OCI-LY1 (cell line): ENCODE results near the gene CPSF4.

Experiments used
- H2AFZ ChIP-seq: fragments of 200-600 bp; sonication (generic), shearing (Covaris generic); 2 replicates; pipeline ENCODE4 v1.6.0; 2014; ENCODE audit warnings: antibody characterized with exemption, mild to moderate bottlenecking, low read length
- H3F3A ChIP-seq: fragments of 200-600 bp; sonication (generic), shearing (Covaris generic); 2 replicates; pipeline ENCODE4 v1.6.0; 2014; ENCODE audit warnings: mild to moderate bottlenecking, antibody characterized with exemption, low read length, moderate library complexity; ENCODE audit not compliant: insufficient read depth
- H3K27ac ChIP-seq: fragments of 200-600 bp; sonication (generic); 2 replicates; pipeline ENCODE4 v1.5.1; 2014; ENCODE audit warnings: low read length, mixed run types, mild to moderate bottlenecking, low read depth; ENCODE audit not compliant: poor library complexity, severe bottlenecking
- H3K27me3 ChIP-seq: fragments of 200-600 bp; sonication (generic); 2 replicates; pipeline ENCODE4 v1.6.0; 2014; ENCODE audit warnings: antibody characterized with exemption, mild to moderate bottlenecking, low read length, moderate library complexity; ENCODE audit not compliant: insufficient read depth
- H3K36me3 ChIP-seq: fragments of 200-600 bp; sonication (generic); 2 replicates; pipeline ENCODE4 v1.6.1; 2014; ENCODE audit warnings: mild to moderate bottlenecking, antibody characterized with exemption, low read length, moderate library complexity, mixed read lengths; ENCODE audit not compliant: insufficient read depth
- H3K4me1 ChIP-seq: fragments of 200-600 bp; sonication (generic); 2 replicates; pipeline ENCODE4 v1.5.1; 2014; ENCODE audit warnings: mild to moderate bottlenecking, low read length, moderate library complexity; ENCODE audit not compliant: insufficient read depth, severe bottlenecking
- H3K4me2 ChIP-seq: fragments of 200-600 bp; sonication (generic), shearing (Covaris generic); 2 replicates; pipeline ENCODE4 v1.6.1; 2014; ENCODE audit warnings: low read length
- H3K4me3 ChIP-seq: fragments of 200-600 bp; sonication (generic); 2 replicates; pipeline ENCODE4 v1.5.1; 2014; ENCODE audit warnings: low read length, low read depth, mild to moderate bottlenecking, mixed read lengths; ENCODE audit not compliant: poor library complexity, severe bottlenecking
- H3K79me2 ChIP-seq: fragments of 200-600 bp; shearing (Covaris generic); 2 replicates; pipeline ENCODE4 v1.6.1; 2016; ENCODE audit warnings: mixed run types, low read length, mixed read lengths; ENCODE audit not compliant: insufficient read depth
- H3K9ac ChIP-seq: fragments of 200-600 bp; sonication (generic), shearing (Covaris generic); 2 replicates; pipeline ENCODE4 v1.6.1; 2014; ENCODE audit warnings: mild to moderate bottlenecking, low read length, mixed read lengths
- H3K9me2 ChIP-seq: fragments of 200-600 bp; sonication (generic), shearing (Covaris generic); 2 replicates; pipeline ENCODE4 v1.6.1; 2014; ENCODE audit warnings: low read depth, mild to moderate bottlenecking, low read length, mixed read lengths
- H3K9me3 ChIP-seq: fragments of 200-600 bp; shearing (Covaris generic); 2 replicates; pipeline ENCODE4 v1.6.1; 2014; ENCODE audit warnings: low read length, mixed read lengths
- H4K20me1 ChIP-seq: fragments of 200-600 bp; sonication (generic), shearing (Covaris generic); 2 replicates; pipeline ENCODE4 v1.6.0; 2016; ENCODE audit warnings: mild to moderate bottlenecking, low read length; ENCODE audit not compliant: insufficient read depth
- EZH2 ChIP-seq: fragments of 200-600 bp; sonication (generic), shearing (Covaris generic); IDR thresholded peaks from 2 replicates; pipeline ENCODE4 v1.8.0; 2017; ENCODE audit warnings: borderline replicate concordance, mixed run types, mild to moderate bottlenecking, antibody characterized with exemption, low read length, moderate library complexity, mixed read lengths
- TF ChIP-seq, protein P1 (sequence below): fragments of 200-600 bp; sonication (generic), shearing (Covaris generic); IDR thresholded peaks from 2 replicates; pipeline ENCODE4 v1.5.1; 2017; ENCODE audit warnings: mild to moderate bottlenecking, antibody characterized with exemption, low read length, moderate library complexity, mixed read lengths

The CPSF4 gene

GRCh38 chr7:99422186-99422585 is 16.6 kb upstream of the CPSF4 start:
- Histone ChIP-seq H2AFZ (no peak overlapping the region), H3K9me3 (no peaks in the 10 kb centered on the region), H3K4me3 (no peak overlapping the region), H3K36me3 (peaks cover 86% of the 10 kb centered on the region), H3K27ac (no peak overlapping the region), H3K79me2 (no peaks in the 10 kb centered on the region), H3K27me3 (no peaks in the 10 kb centered on the region), H3K4me1 (no peaks in the 10 kb centered on the region), H4K20me1 (no peaks in the 10 kb centered on the region), H3F3A (no peaks in the 10 kb centered on the region), H3K9ac (no peak overlapping the region), H3K9me2 (no peaks in the 10 kb centered on the region), H3K4me2 (no peak overlapping the region)
- no peak for TF ChIP-seq EZH2
- TF ChIP-seq, protein P1, sequence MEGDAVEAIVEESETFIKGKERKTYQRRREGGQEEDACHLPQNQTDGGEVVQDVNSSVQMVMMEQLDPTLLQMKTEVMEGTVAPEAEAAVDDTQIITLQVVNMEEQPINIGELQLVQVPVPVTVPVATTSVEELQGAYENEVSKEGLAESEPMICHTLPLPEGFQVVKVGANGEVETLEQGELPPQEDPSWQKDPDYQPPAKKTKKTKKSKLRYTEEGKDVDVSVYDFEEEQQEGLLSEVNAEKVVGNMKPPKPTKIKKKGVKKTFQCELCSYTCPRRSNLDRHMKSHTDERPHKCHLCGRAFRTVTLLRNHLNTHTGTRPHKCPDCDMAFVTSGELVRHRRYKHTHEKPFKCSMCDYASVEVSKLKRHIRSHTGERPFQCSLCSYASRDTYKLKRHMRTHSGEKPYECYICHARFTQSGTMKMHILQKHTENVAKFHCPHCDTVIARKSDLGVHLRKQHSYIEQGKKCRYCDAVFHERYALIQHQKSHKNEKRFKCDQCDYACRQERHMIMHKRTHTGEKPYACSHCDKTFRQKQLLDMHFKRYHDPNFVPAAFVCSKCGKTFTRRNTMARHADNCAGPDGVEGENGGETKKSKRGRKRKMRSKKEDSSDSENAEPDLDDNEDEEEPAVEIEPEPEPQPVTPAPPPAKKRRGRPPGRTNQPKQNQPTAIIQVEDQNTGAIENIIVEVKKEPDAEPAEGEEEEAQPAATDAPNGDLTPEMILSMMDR = no peak

GRCh38 chr7:99422625-99423024 is 16.1 kb upstream of the CPSF4 start:
- no peaks in the 10 kb centered on the region for H3K27me3 ChIP-seq
- H3K36me3 ChIP-seq = peaks cover 82% of the 10 kb centered on the region
- no peaks in the 10 kb centered on the region for H4K20me1 ChIP-seq
- H3K4me3 ChIP-seq = no peak overlapping the region
- H3K4me1 ChIP-seq = no peaks in the 10 kb centered on the region
- no peak overlapping the region for H3K4me2 ChIP-seq
- no peak overlapping the region for H3K9ac ChIP-seq
- no peaks in the 10 kb centered on the region for H3K9me2 ChIP-seq
- no peaks in the 10 kb centered on the region for H3K9me3 ChIP-seq
- H2AFZ ChIP-seq = no peak overlapping the region
- H3K27ac ChIP-seq = no peak overlapping the region
- H3F3A ChIP-seq = no peaks in the 10 kb centered on the region
- TF ChIP-seq EZH2 = no peak
- TF ChIP-seq, protein P1 = no peak
- no peaks in the 10 kb centered on the region for H3K79me2 ChIP-seq

DNA sequence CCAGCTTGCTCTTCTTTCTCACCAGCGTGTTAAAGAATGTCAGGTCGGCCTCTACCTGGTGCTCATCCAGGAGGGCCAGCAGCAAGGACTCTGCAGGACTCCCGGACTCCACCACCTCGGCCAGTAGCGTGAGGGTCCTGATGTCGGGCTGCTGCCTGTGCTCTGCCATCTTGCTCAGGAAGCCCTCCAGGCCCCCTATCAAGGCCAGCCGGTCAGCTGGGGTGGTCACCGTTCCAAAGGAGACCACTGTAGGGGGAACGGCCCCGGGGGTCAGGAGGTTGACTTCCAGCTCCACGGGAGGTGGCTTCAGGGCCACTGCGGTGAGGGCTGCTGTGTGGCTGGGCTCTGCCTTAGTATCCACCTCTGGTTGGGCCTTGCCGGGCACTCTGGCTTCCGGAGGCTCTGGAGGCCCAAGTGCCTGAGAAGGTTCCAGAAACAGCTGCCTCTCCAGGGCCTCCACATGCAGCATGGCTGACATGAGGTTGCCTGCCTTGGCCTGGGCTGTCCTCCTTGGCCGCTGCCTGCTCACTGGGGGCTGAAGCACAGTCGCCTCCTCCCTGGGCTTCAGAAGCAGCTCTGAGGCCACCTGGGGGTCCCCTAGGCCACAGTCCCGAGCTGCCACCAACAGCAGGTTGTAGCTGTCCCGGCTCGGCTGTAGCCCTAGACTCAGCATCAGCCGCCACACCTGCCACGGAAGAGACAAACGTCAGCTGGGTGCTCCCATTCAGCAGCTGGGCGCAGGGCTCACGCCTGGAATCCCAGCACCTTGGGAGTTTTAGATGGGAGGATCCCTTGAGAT is 13.6 kb upstream of the CPSF4 start:
- no peaks in the 10 kb centered on the region for H3F3A ChIP-seq
- no peaks in the 10 kb centered on the region for H3K79me2 ChIP-seq
- no peaks in the 10 kb centered on the region for H3K4me1 ChIP-seq
- no peaks in the 10 kb centered on the region for H3K9me2 ChIP-seq
- H3K9me3 ChIP-seq = no peaks in the 10 kb centered on the region
- no peak overlapping the region for H3K9ac ChIP-seq
- peaks cover 75% of the 10 kb centered on the region for H3K36me3 ChIP-seq
- no peak overlapping the region for H3K4me3 ChIP-seq
- H3K4me2 ChIP-seq = no peak overlapping the region
- no peak overlapping the region for H2AFZ ChIP-seq
- no peak overlapping the region for H3K27ac ChIP-seq
- no peaks in the 10 kb centered on the region for H4K20me1 ChIP-seq
- no peaks in the 10 kb centered on the region for H3K27me3 ChIP-seq
- no peak for TF ChIP-seq EZH2
- TF ChIP-seq, protein P1 = no peak
